Endothelial cell (in vitro differentiated cells): ENCODE data around the gene NCK2. TPM values are rescaled to one million over a fixed set of nuclear protein-coding genes. Genes with fewer than 3 reads are reported as not detected.
A peak's percentile ranks its signal among the peaks of the same experiment; 100 is the strongest.

Experiments used
- DNase-seq: peaks from one replicate; pipeline ENCODE4 v3.0.0; 2021; ENCODE audit warnings: low spot score
- H3K27ac Mint-ChIP-seq: one replicate; pipeline ENCODE4 v1.8.0; 2021; ENCODE audit warnings: mixed read lengths, inconsistent platforms; ENCODE audit not compliant: unreplicated experiment
- H3K27me3 Mint-ChIP-seq: one replicate; pipeline ENCODE4 v1.8.0; 2021; ENCODE audit warnings: mild to moderate bottlenecking, moderate library complexity, mixed read lengths, inconsistent platforms; ENCODE audit not compliant: unreplicated experiment
- H3K36me3 Mint-ChIP-seq: one replicate; pipeline ENCODE4 v1.8.0; 2021; ENCODE audit warnings: mild to moderate bottlenecking, low read depth, mixed read lengths, inconsistent platforms; ENCODE audit not compliant: unreplicated experiment
- H3K4me1 Mint-ChIP-seq: one replicate; pipeline ENCODE4 v1.8.0; 2021; ENCODE audit warnings: mild to moderate bottlenecking, mixed read lengths, inconsistent platforms; ENCODE audit not compliant: unreplicated experiment
- H3K4me3 Mint-ChIP-seq: one replicate; pipeline ENCODE4 v1.8.0; 2021; ENCODE audit warnings: mild to moderate bottlenecking, mixed read lengths, inconsistent platforms; ENCODE audit not compliant: unreplicated experiment
- H3K9me3 Mint-ChIP-seq: one replicate; pipeline ENCODE4 v1.8.0; 2021; ENCODE audit warnings: mixed read lengths, inconsistent platforms; ENCODE audit not compliant: unreplicated experiment
- CTCF ChIP-seq: fragments of 200-600 bp; sonication (generic); IDR thresholded peaks from one replicate; pipeline ENCODE4 v1.5.0; 2021; ENCODE audit warnings: antibody characterized with exemption; ENCODE audit not compliant: unreplicated experiment
- total RNA-seq: library from RNA; stranded (reverse); fragmentation: NEBNext Ultra II Directional; extraction: Animal tissue kit (Norgen Biotek cat#: 25700); gene quantifications from one replicate; pipeline ENCODE4 v1.2.1, GENCODE V29; 2021; ENCODE audit not compliant: unreplicated experiment

Gene NCK2
- total RNA-seq, 1 donor from 2014 or later: 93.7 TPM

DNA sequence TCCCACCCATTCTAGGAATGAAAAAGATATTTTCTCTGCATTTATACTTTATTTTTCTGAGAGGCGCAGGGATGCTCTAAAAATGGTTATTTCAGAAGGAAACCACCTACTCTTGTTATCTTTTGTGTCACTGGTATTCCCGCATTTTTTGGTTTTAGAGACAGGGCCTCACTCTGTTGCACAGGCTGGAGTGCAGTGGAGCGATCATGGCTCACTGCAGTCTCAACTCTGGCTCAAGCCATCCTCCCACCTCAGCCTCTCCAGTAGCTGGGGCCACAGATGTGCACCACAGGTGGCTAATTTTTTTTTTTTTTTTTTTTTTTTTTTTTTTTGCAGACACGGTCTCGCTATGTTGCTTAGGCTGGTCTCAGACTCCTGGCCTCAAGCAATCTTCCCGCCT lies 135.9 kb downstream of the NCK2 start:
- TF ChIP-seq CTCF: no peak
- H3K27ac Mint-ChIP-seq: no peak overlapping the region
- peaks cover 21% of the 10 kb centered on the region for H3K36me3 Mint-ChIP-seq

GRCh38 chr2:105881286-105882136 lies 136.8 kb downstream of the NCK2 start:
- no peak for TF ChIP-seq CTCF
- no peak overlapping the region for H3K4me3 Mint-ChIP-seq
- no peaks in the 10 kb centered on the region for H3K9me3 Mint-ChIP-seq
- DNase-seq: no peak
- H3K4me1 Mint-ChIP-seq: peaks cover 21% of the 10 kb centered on the region
- H3K36me3 Mint-ChIP-seq: peaks cover 20% of the 10 kb centered on the region
- no peak overlapping the region for H3K27ac Mint-ChIP-seq
- peaks cover 6% of the 10 kb centered on the region for H3K27me3 Mint-ChIP-seq

More for the DNA sequence above, 135.9 kb downstream of the NCK2 start:
- peaks cover 21% of the 10 kb centered on the region for H3K4me1 Mint-ChIP-seq
- H3K27me3 Mint-ChIP-seq: peaks cover 11% of the 10 kb centered on the region
- no peaks in the 10 kb centered on the region for H3K9me3 Mint-ChIP-seq
- no peak for DNase-seq
- no peak overlapping the region for H3K4me3 Mint-ChIP-seq

DNA sequence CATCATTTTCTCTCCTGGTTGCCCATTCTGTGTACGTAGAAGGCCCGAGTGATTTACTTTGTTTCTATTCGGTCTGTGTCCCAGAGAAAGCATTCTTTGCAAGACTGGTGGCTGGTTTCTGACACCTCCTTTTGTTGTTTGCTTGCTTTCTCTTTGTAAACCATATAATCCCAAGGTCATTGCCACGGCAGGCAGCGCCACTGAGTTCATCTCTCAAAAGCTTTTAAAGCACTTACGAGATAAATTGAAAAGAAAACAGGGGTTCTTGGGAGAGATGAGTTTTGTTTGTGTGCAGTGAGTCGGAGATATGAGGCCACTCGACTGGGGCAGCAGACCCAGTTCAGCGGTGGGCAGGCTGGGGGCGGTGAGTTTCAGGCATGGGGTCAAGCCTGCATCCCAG lies 137.6 kb downstream of the NCK2 start:
- Mint-ChIP-seq H3K9me3 (no peaks in the 10 kb centered on the region), H3K36me3 (peaks cover 23% of the 10 kb centered on the region), H3K27me3 (peaks cover 6% of the 10 kb centered on the region)

GRCh38 chr2:105882920-105883435 lies 138.3 kb downstream of the NCK2 start:
- H3K4me1 Mint-ChIP-seq: peaks cover 12% of the 10 kb centered on the region
- no peak overlapping the region for H3K4me3 Mint-ChIP-seq
- TF ChIP-seq CTCF: no peak
- peaks cover 27% of the 10 kb centered on the region for H3K36me3 Mint-ChIP-seq
- DNase-seq: no peak
- H3K27me3 Mint-ChIP-seq: peaks cover 6% of the 10 kb centered on the region
- no peak overlapping the region for H3K27ac Mint-ChIP-seq
- H3K9me3 Mint-ChIP-seq: no peaks in the 10 kb centered on the region

More for the DNA sequence above, 137.6 kb downstream of the NCK2 start:
- H3K27ac Mint-ChIP-seq: peak overlapping the region; percentile 50
- H3K4me3 Mint-ChIP-seq: no peak overlapping the region
- H3K4me1 Mint-ChIP-seq: peaks cover 19% of the 10 kb centered on the region
- TF ChIP-seq CTCF: no peak
- no peak for DNase-seq
